GM20000 (cell line): ENCODE results near the gene NAA25.
"Not testable (repeated sequence)": the region's sequence is repeated elsewhere in the genome, so short reads cannot be mapped to it uniquely, and the experiment has no call there.

Experiments used
- DNase-seq: peaks from one replicate; pipeline ENCODE4 v3.0.0; 2012; ENCODE audit warnings: low spot score
- CTCF ChIP-seq: IDR thresholded peaks from 2 replicates; pipeline ENCODE4 v1.5.1; 2012; ENCODE audit warnings: mild to moderate bottlenecking, control low read depth; ENCODE audit errors: extremely low read depth, missing control alignments

The NAA25 gene

GRCh38 chr12:112012775-112013600 is 95.6 kb downstream of the NAA25 start, which contains the start of the genes ERP29 and TMEM116:
TSS of gene ERP29 (plus strand) at chr12:112013426. CDS start at chr12:112013466, 40 bp downstream.
TSS of gene TMEM116 (minus strand) at chr12:112013165. CDS start at chr12:112005270, 7,895 bp downstream.
- TF ChIP-seq CTCF: peak; percentile 15

GRCh38 chr12:112011685-112012084 is 96.9 kb downstream of the NAA25 start:
- no peak for DNase-seq
- TF ChIP-seq CTCF: no peak

More at GRCh38 chr12:112012775-112013600, 95.6 kb downstream of the NAA25 start, which contains the start of the genes ERP29 and TMEM116:
- DNase-seq: peak; percentile 99

DNA sequence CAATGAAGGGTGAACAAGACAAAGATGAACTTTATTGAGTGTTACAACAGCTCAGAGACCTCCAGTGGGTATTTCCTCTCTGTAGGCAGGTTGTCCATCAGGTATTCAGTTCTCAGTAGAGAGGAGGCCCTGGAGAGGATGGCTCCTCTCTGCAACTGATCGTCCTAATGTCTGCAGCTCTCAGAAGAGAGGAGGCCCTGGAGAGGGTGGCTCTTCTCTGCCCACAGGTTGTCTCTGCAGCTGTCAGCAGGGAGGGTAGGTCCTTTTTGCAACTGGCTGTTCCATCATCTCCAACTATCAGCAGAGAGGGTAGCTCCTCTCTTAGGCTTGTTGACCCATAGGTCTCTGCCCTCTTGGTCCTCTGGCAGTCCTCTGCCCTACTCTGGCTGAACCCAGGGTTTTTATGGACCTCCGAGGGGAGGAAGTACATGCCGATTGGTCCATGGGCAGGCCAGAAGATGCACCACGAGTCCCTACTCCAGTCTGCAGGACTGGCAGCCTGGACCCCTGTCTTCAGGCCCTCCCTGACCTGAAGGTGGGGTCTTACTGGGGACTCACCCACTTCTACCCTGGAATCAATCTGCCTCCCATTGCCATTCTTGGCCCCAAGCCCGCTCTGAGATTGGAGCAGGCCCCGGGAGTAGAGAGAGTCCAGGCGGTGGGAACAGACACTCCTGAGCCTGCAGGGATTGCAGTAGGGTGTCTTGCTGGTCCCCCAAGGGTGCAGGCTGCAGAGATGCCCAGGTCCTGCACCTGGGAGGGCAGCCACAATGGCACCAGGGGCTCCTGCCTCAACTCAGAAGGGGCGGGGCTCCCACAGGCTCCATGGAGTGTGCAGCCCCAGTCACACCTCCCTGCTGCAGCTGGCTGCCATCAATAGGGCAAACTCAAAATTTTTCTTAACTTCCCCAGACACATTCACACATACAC is 97.9 kb downstream of the NAA25 start:
- no peak for DNase-seq
- TF ChIP-seq CTCF: no peak

DNA sequence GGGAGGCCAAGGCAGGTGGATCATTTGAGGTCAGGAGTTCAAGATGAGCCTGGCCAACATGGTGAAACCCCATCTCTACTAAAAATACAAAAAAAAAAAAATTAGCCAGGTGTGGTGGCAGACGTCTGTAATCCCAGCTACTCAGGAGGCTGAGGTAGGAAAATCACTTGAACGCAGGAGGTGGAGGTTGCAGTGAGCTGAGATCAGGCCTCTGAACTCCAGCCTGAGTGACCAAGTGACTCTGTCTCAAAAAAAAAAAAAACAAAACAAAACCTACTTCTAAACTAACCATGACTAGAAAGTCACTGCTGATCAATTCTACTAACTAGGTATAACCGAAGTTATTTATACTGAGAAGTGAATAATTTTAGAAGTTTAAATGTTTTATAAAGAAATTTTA is 99.0 kb downstream of the NAA25 start:
- DNase-seq: not testable (repeated sequence)

GRCh38 chr12:112008918-112009317 is 99.7 kb downstream of the NAA25 start:
- DNase-seq: no peak
- TF ChIP-seq CTCF: no peak

- no peak for TF ChIP-seq CTCF
- DNase-seq: no peak
Observed at GRCh38 chr12:112007945-112008344, 100.6 kb downstream of the NAA25 start.

DNA sequence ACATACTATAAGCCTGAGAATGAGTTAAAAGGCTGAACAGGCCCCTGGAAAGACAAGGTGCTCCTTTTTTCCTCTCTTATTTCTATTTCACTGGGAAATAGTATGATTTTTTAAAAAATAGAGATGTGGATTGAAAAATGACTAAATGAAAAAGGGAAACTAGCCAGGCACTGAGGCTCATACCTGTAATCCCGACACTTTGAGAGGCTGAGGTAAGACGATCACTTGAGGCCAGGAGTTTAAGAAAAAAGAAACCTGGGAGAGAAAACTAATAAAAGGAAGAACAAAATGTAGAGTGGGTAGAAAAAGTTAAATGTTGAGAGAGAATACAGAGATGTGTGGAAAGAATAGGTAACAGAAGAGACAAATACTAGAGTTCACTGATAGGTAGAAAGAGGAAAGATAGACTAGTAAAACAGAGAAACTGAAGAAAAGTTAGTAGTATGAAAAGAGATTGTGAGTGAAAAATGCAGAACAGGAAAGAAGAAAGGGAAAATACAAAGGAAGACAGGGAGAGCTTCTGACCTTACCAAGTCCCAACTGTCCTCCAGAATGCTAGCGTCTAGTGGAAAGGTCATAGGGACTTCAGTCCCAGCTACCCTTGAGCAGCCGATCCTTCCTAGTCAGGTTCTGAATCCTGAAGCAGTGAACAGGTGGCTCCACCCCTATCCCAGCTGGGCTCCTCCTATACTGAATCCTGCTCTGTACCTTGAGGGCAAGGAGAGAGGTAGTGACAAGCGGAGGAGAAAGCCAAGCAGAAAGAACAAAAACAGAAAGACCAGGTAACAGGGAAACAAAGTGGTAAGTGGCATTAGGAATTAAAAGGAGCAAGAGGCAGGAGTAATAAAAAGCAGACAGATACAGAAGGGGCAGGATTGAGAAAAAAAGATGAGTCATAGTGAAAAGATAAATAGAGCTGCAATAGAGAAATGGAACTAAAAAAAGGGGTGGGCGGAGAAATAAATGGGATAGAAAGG is 102.9 kb downstream of the NAA25 start:
- DNase-seq: no peak
- no peak for TF ChIP-seq CTCF
